Measurements from ENCODE around the gene OR56B4. TPM values are rescaled to one million over a fixed set of nuclear protein-coding genes. Genes with fewer than 3 reads are reported as not detected.

OR56B4 gene
- total RNA-seq, 1 donor from 2014 or later, result not detected

- Histone ChIP-seq H3K4me3 (ENCODE audit: low read depth, low read length) (no peak overlapping the region), H3K36me3 (ENCODE audit: control insufficient read depth, insufficient read depth, low read length) (no peaks in the 10 kb centered on the region), H3K27me3 (ENCODE audit: control insufficient read depth, insufficient read depth, low read length) (no peaks in the 10 kb centered on the region)
- DNase-seq (ENCODE audit: low read depth), result no peak
- TF ChIP-seq, protein P1, sequence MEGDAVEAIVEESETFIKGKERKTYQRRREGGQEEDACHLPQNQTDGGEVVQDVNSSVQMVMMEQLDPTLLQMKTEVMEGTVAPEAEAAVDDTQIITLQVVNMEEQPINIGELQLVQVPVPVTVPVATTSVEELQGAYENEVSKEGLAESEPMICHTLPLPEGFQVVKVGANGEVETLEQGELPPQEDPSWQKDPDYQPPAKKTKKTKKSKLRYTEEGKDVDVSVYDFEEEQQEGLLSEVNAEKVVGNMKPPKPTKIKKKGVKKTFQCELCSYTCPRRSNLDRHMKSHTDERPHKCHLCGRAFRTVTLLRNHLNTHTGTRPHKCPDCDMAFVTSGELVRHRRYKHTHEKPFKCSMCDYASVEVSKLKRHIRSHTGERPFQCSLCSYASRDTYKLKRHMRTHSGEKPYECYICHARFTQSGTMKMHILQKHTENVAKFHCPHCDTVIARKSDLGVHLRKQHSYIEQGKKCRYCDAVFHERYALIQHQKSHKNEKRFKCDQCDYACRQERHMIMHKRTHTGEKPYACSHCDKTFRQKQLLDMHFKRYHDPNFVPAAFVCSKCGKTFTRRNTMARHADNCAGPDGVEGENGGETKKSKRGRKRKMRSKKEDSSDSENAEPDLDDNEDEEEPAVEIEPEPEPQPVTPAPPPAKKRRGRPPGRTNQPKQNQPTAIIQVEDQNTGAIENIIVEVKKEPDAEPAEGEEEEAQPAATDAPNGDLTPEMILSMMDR (IDR thresholded peaks at IDR 0.05; ENCODE audit: insufficient read depth, low read length, poor library complexity, severe bottlenecking), result no peak
Observed at GRCh38 chr11:6083129-6083528, 24.4 kb upstream of the OR56B4 start.

DNA sequence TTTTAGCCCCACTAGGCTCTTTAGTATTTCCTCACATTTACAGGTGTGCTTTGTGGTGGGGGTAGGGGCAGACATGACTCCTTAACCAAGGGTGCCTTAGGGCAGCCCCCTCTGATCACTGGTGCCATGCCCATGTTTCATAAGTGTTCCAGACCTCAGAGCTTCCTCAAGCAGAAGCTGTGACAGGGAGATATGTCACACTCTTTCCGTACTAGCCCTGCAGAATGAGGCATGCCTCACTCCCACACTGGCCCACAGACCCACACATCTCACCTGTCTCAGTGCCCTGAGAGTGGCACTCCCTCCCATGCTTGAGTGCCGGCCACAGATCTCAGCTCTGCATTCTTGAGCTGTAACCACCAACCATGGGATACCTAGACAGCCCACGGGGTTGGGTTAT lies 22.9 kb upstream of the OR56B4 start:
- Histone ChIP-seq H3K4me3 (ENCODE audit: low read depth, low read length) (no peak overlapping the region), H3K36me3 (ENCODE audit: control insufficient read depth, insufficient read depth, low read length) (no peaks in the 10 kb centered on the region), H3K27me3 (ENCODE audit: control insufficient read depth, insufficient read depth, low read length) (no peaks in the 10 kb centered on the region)
- no peak for DNase-seq (ENCODE audit: low read depth)
- TF ChIP-seq, protein P1 (IDR thresholded peaks at IDR 0.05; ENCODE audit: insufficient read depth, low read length, poor library complexity, severe bottlenecking), result no peak

DNA sequence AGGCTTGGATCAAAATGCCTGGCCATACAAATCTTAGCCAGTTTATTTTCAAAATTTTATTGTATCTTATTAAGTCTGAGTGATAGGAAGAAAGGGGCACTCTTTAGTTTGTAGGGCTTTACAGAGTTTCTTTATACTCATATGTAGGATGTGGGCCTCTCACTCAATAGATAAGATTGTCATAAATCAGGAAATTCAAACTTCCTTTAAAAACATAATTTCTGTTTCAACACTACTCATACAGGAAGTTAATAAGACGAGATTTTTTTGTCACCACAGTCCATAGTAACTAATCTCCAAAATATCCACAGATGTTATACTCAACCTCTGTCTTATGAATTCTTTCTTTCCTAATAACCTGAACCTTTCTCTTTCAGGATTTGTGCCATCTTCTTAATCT lies 13.3 kb upstream of the OR56B4 start:
- Histone ChIP-seq H3K27me3 (ENCODE audit: control insufficient read depth, insufficient read depth, low read length) (no peaks in the 10 kb centered on the region), H3K36me3 (ENCODE audit: control insufficient read depth, insufficient read depth, low read length) (no peaks in the 10 kb centered on the region), H3K4me3 (ENCODE audit: low read depth, low read length) (no peak overlapping the region)
- no peak for DNase-seq (ENCODE audit: low read depth)
- TF ChIP-seq, protein P1 (IDR thresholded peaks at IDR 0.05; ENCODE audit: insufficient read depth, low read length, poor library complexity, severe bottlenecking), result no peak

DNA sequence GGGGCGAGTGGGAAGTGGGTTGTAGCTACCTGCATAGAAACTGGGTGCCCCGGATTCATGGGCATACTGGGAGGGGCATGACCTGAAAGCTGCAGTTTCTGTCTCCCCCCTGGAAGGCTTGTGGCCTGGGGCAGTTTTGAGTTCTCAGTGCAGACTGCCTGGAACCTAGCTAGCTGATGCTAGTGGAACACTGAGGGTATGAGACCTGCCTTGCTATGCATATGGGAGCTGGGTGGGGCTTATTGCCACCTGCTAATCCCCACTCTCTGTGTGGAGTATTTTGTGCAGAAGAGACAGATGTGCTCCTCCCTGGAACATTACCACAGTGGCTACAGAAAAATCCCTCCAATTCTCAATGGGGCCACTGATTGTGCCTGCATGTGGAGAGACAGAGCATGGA lies 11.7 kb upstream of the OR56B4 start:
- no peaks in the 10 kb centered on the region for H3K27me3 ChIP-seq (ENCODE audit: control insufficient read depth, insufficient read depth, low read length)
- H3K36me3 ChIP-seq (ENCODE audit: control insufficient read depth, insufficient read depth, low read length), result no peaks in the 10 kb centered on the region
- no peak for DNase-seq (ENCODE audit: low read depth)
- no peak overlapping the region for H3K4me3 ChIP-seq (ENCODE audit: low read depth, low read length)
- TF ChIP-seq, protein P1 (IDR thresholded peaks at IDR 0.05; ENCODE audit: insufficient read depth, low read length, poor library complexity, severe bottlenecking), result no peak

- TF ChIP-seq, protein P1 (IDR thresholded peaks at IDR 0.05; ENCODE audit: insufficient read depth, low read length, poor library complexity, severe bottlenecking), result no peak
- H3K4me3 ChIP-seq (ENCODE audit: low read depth, low read length), result no peak overlapping the region
- DNase-seq (ENCODE audit: low read depth), result no peak
- no peaks in the 10 kb centered on the region for H3K27me3 ChIP-seq (ENCODE audit: control insufficient read depth, insufficient read depth, low read length)
- no peaks in the 10 kb centered on the region for H3K36me3 ChIP-seq (ENCODE audit: control insufficient read depth, insufficient read depth, low read length)
Observed at GRCh38 chr11:6096417-6096816, 11.1 kb upstream of the OR56B4 start.

GRCh38 chr11:6099577-6099976 lies 7.9 kb upstream of the OR56B4 start:
- Histone ChIP-seq H3K36me3 (ENCODE audit: control insufficient read depth, insufficient read depth, low read length) (no peaks in the 10 kb centered on the region), H3K4me3 (ENCODE audit: low read depth, low read length) (no peak overlapping the region), H3K27me3 (ENCODE audit: control insufficient read depth, insufficient read depth, low read length) (no peaks in the 10 kb centered on the region)
- no peak for DNase-seq (ENCODE audit: low read depth)
- TF ChIP-seq, protein P1 (IDR thresholded peaks at IDR 0.05; ENCODE audit: insufficient read depth, low read length, poor library complexity, severe bottlenecking), result no peak

Measured in kidney epithelial cell (primary cell).